Loucy (cell line): ENCODE data around the gene SELENOF.

Source experiments
- H2AFZ ChIP-seq: fragments of 200-600 bp; sonication (generic); 2 replicates; pipeline ENCODE4 v1.6.0; 2016; ENCODE audit warnings: antibody characterized with exemption, mild to moderate bottlenecking, low read length, moderate library complexity
- H3F3A ChIP-seq: fragments of 200-600 bp; 2 replicates; pipeline ENCODE4 v1.6.0; 2016; ENCODE audit warnings: antibody characterized with exemption, low read depth, mild to moderate bottlenecking
- H3K27me3 ChIP-seq: fragments of 200-600 bp; sonication (generic); 2 replicates; pipeline ENCODE4 v1.6.1; 2014; ENCODE audit warnings: low read length, mild to moderate bottlenecking; ENCODE audit not compliant: insufficient read depth, poor library complexity, severe bottlenecking
- H3K36me3 ChIP-seq: fragments of 200-600 bp; sonication (generic); 2 replicates; pipeline ENCODE4 v1.6.1; 2016; ENCODE audit warnings: low read length; ENCODE audit not compliant: insufficient read depth
- H3K4me1 ChIP-seq: fragments of 200-600 bp; sonication (generic); 2 replicates; pipeline ENCODE4 v1.5.1; 2014; ENCODE audit warnings: low read length, mild to moderate bottlenecking; ENCODE audit not compliant: insufficient read depth, poor library complexity, severe bottlenecking
- H3K4me2 ChIP-seq: fragments of 200-600 bp; sonication (generic); 2 replicates; pipeline ENCODE4 v1.6.0; 2014; ENCODE audit warnings: antibody characterized with exemption, low read length, low read depth, mild to moderate bottlenecking; ENCODE audit not compliant: poor library complexity, severe bottlenecking
- H3K4me3 ChIP-seq: fragments of 200-600 bp; sonication (generic); 2 replicates; pipeline ENCODE4 v1.5.1; 2014; ENCODE audit warnings: low read length, mild to moderate bottlenecking, mixed read lengths; ENCODE audit not compliant: poor library complexity, severe bottlenecking
- H3K79me2 ChIP-seq: fragments of 200-600 bp; sonication (generic); 2 replicates; pipeline ENCODE4 v1.6.1; 2014; ENCODE audit warnings: low read length; ENCODE audit not compliant: insufficient read depth
- H3K9ac ChIP-seq: fragments of 200-600 bp; sonication (generic); 2 replicates; pipeline ENCODE4 v1.6.0; 2014; ENCODE audit warnings: mild to moderate bottlenecking, low read depth, low read length, moderate library complexity; ENCODE audit not compliant: poor library complexity, severe bottlenecking
- H3K9me2 ChIP-seq: fragments of 200-600 bp; sonication (generic); replicated peaks from 2 replicates; pipeline ENCODE4 v1.6.1; 2016; ENCODE audit warnings: low read depth, low read length, mixed read lengths
- H3K9me3 ChIP-seq: fragments of 200-600 bp; sonication (generic); 2 replicates; pipeline ENCODE4 v1.6.1; 2014; ENCODE audit warnings: mild to moderate bottlenecking, antibody characterized with exemption, low read length, low read depth; ENCODE audit not compliant: insufficient read depth
- H4K20me1 ChIP-seq: fragments of 200-600 bp; sonication (generic); 2 replicates; pipeline ENCODE4 v1.6.0; 2014; ENCODE audit warnings: antibody characterized with exemption, low read length, mild to moderate bottlenecking; ENCODE audit not compliant: insufficient read depth, poor library complexity, severe bottlenecking
- CTCF ChIP-seq: fragments of 200-600 bp; sonication (generic); conservative IDR thresholded peaks from 2 replicates; pipeline ENCODE4 v1.5.1; 2014; ENCODE audit warnings: mild to moderate bottlenecking, antibody characterized with exemption, low read length
- EZH2phosphoT487 ChIP-seq: fragments of 200-600 bp; IDR thresholded peaks from 2 replicates; pipeline ENCODE4 v1.6.1; 2018; ENCODE audit warnings: antibody characterized with exemption, mild to moderate bottlenecking, moderate library complexity, borderline replicate concordance

The SELENOF gene

GRCh38 chr1:86888327-86888726 is 25.6 kb downstream of the SELENOF start:
- H3K9ac ChIP-seq: no peak overlapping the region
- peaks cover 17% of the 10 kb centered on the region for H4K20me1 ChIP-seq
- H3K4me2 ChIP-seq: no peak overlapping the region
- no peaks in the 10 kb centered on the region for H3K9me2 ChIP-seq
- no peak overlapping the region for H3K4me3 ChIP-seq
- H3F3A ChIP-seq: no peaks in the 10 kb centered on the region
- peaks cover 8% of the 10 kb centered on the region for H3K79me2 ChIP-seq
- no peaks in the 10 kb centered on the region for H3K27me3 ChIP-seq
- no peaks in the 10 kb centered on the region for H3K4me1 ChIP-seq
- no peak overlapping the region for H2AFZ ChIP-seq
- TF ChIP-seq EZH2phosphoT487: no peak
- no peak for TF ChIP-seq CTCF
- no peaks in the 10 kb centered on the region for H3K9me3 ChIP-seq
- peaks cover 9% of the 10 kb centered on the region; the same call in 1 of the 2 replicates for H3K36me3 ChIP-seq

- TF ChIP-seq EZH2phosphoT487 (no peak), CTCF (no peak)
- H4K20me1 ChIP-seq: peaks cover 17% of the 10 kb centered on the region
- no peaks in the 10 kb centered on the region for H3K9me3 ChIP-seq
- H2AFZ ChIP-seq: no peak overlapping the region
- no peak overlapping the region for H3K9ac ChIP-seq
- no peaks in the 10 kb centered on the region for H3K9me2 ChIP-seq
- H3K4me1 ChIP-seq: no peaks in the 10 kb centered on the region
- H3K4me3 ChIP-seq: no peak overlapping the region
- no peaks in the 10 kb centered on the region for H3K27me3 ChIP-seq
- peaks cover 9% of the 10 kb centered on the region; the same call in 1 of the 2 replicates for H3K79me2 ChIP-seq
- no peak overlapping the region for H3K4me2 ChIP-seq
- H3F3A ChIP-seq: no peaks in the 10 kb centered on the region
- peaks cover 9% of the 10 kb centered on the region; the same call in 1 of the 2 replicates for H3K36me3 ChIP-seq
These were observed 26.3 kb downstream of the SELENOF start for GRCh38 chr1:86887479-86888162.

- Histone ChIP-seq H3K36me3 (peaks cover 37% of the 10 kb centered on the region; the same call in 1 of the 2 replicates), H3K79me2 (no peaks in the 10 kb centered on the region)
- TF ChIP-seq EZH2phosphoT487: no peak
- TF ChIP-seq CTCF: no peak
These were observed 38.2 kb downstream of the SELENOF start for GRCh38 chr1:86875722-86876121.

More at GRCh38 chr1:86875722-86876121, 38.2 kb downstream of the SELENOF start:
- no peaks in the 10 kb centered on the region for H3K9me3 ChIP-seq
- no peaks in the 10 kb centered on the region for H3K4me1 ChIP-seq
- H3F3A ChIP-seq: no peaks in the 10 kb centered on the region
- H3K4me3 ChIP-seq: no peak overlapping the region
- H3K9me2 ChIP-seq: no peaks in the 10 kb centered on the region
- no peaks in the 10 kb centered on the region for H3K27me3 ChIP-seq
- H3K4me2 ChIP-seq: no peak overlapping the region
- no peak overlapping the region for H2AFZ ChIP-seq
- H4K20me1 ChIP-seq: no peaks in the 10 kb centered on the region
- no peak overlapping the region for H3K9ac ChIP-seq
